ENCODE measurements around the gene ECT2L.

- TF ChIP-seq CTCF (conservative IDR thresholded peaks at IDR 0.05) (no peak), EZH2 (IDR thresholded peaks at IDR 0.05; ENCODE audit: low read depth) (no peak)
Measured at GRCh38 chr6:138912308-138912707, 116.4 kb downstream of the ECT2L start.

All from PC-9 (cell line).